PC-3 (cell line): ENCODE data around the gene TMEM208. TPM values are rescaled to one million over a fixed set of nuclear protein-coding genes. Genes with fewer than 3 reads are reported as not detected.

ENCODE experiments used
- ATAC-seq: fragments of 200-7000 bp; cut with Tn5 transposase; 2 replicates; pipeline ENCODE4 v1.9.1; 2020; ENCODE audit warnings: mild to moderate bottlenecking, moderate library complexity
- BruUV-seq: library from RNA; stranded (reverse); fragments of 400-500 nt; replicated peaks from 2 replicates; lab custom pipeline; 2021; lab: Mats Ljungman, UMichigan
- CTCF ChIA-PET: fragments of 300-600 bp; sonication (Branson Sonifier 250); formaldehyde crosslinking; loops from one replicate; lab custom pipeline; 2022; ENCODE audit warnings: antibody characterized with exemption; lab: Charles Lee
- POLR2A ChIA-PET: fragments of 300-600 bp; sonication (Branson Sonifier 250); formaldehyde crosslinking; loops from one replicate; lab custom pipeline; 2022; ENCODE audit warnings: antibody characterized with exemption; ENCODE audit not compliant: unreplicated experiment; lab: Charles Lee
- DNase-seq: peaks from one replicate; pipeline ENCODE4 v3.0.0-alpha.2; 2015
- H2AFZ ChIP-seq: fragments of 300-600 bp; sonication (generic); 2 replicates; pipeline ENCODE4 v1.6.0; 2016; ENCODE audit warnings: antibody characterized with exemption, low read length
- H3F3A ChIP-seq: fragments of 300-600 bp; sonication (generic); one replicate; pipeline ENCODE4 v1.6.0; 2017; ENCODE audit warnings: antibody characterized with exemption, low read length, control low read depth, mild to moderate bottlenecking; ENCODE audit not compliant: unreplicated experiment
- H3K27ac ChIP-seq: fragments of 300-600 bp; sonication (generic); 2 replicates; pipeline ENCODE4 v1.5.1; 2016; ENCODE audit warnings: mild to moderate bottlenecking, low read length
- H3K27me3 ChIP-seq: fragments of 300-600 bp; sonication (generic); 2 replicates; pipeline ENCODE4 v1.6.1; 2016; ENCODE audit warnings: low read length, mixed read lengths
- H3K36me3 ChIP-seq: fragments of 300-600 bp; sonication (generic); 2 replicates; pipeline ENCODE4 v1.6.1; 2016; ENCODE audit warnings: low read depth, mixed run types, low read length, mixed read lengths
- H3K4me1 ChIP-seq: fragments of 300-600 bp; sonication (generic); 2 replicates; pipeline ENCODE4 v1.5.1; 2016; ENCODE audit warnings: low read length; ENCODE audit not compliant: insufficient read depth
- H3K4me2 ChIP-seq: fragments of 300-600 bp; sonication (generic); 2 replicates; pipeline ENCODE4 v1.6.0; 2016; ENCODE audit warnings: low read length
- H3K4me3 ChIP-seq: fragments of 300-600 bp; sonication (generic); 2 replicates; pipeline ENCODE4 v1.5.1; 2016; ENCODE audit warnings: mild to moderate bottlenecking, low read length, mixed read lengths
- H3K79me2 ChIP-seq: fragments of 300-600 bp; sonication (generic); 2 replicates; pipeline ENCODE4 v1.6.1; 2017; ENCODE audit warnings: low read length, mixed read lengths
- H3K9ac ChIP-seq: fragments of 300-600 bp; sonication (generic); 2 replicates; pipeline ENCODE4 v1.6.0; 2016; ENCODE audit warnings: mild to moderate bottlenecking, low read length
- H3K9me2 ChIP-seq: fragments of 300-600 bp; sonication (generic); replicated peaks from 2 replicates; pipeline ENCODE4 v1.6.1; 2016; ENCODE audit warnings: mixed run types, low read length, mixed read lengths
- H3K9me3 ChIP-seq: fragments of 300-600 bp; sonication (generic); 2 replicates; pipeline ENCODE4 v1.6.1; 2016; ENCODE audit warnings: low read length, mixed read lengths
- H4K20me1 ChIP-seq: fragments of 300-600 bp; sonication (generic); 2 replicates; pipeline ENCODE4 v1.6.1; 2016; ENCODE audit warnings: low read length, mixed read lengths
- EZH2 ChIP-seq: fragments of 300-600 bp; sonication (generic); IDR thresholded peaks from one replicate; pipeline ENCODE4 v1.6.1; 2017; ENCODE audit warnings: antibody characterized with exemption, mild to moderate bottlenecking, low read length; ENCODE audit not compliant: unreplicated experiment
- EZH2phosphoT487 ChIP-seq: fragments of 300-600 bp; sonication (generic); IDR thresholded peaks from 2 replicates; pipeline ENCODE4 v1.6.1; 2018; ENCODE audit warnings: mild to moderate bottlenecking, antibody characterized with exemption, low read length, borderline replicate concordance
- intact Hi-C: fragments of 100-400 bp; cut with micrococcal nuclease; formaldehyde crosslinking; loops from 2 replicates; pipeline ENCODE4 v1.9.0; 2023
- total RNA-seq: library from RNA; depleted of rRNA; stranded (reverse); fragments of >200 nt; gene quantifications from 2 replicates; pipeline ENCODE4 v1.2.3, GENCODE V29; 2014
- TF ChIP-seq, protein P1 (sequence below): fragments of 300-600 bp; sonication (generic); conservative IDR thresholded peaks from 2 replicates; pipeline ENCODE4 v1.5.1; 2017; ENCODE audit warnings: antibody characterized with exemption, low read depth, mild to moderate bottlenecking, low read length

TMEM208 gene
- total RNA-seq, 1 experiment from 2014 or later = 35.4 TPM

DNA sequence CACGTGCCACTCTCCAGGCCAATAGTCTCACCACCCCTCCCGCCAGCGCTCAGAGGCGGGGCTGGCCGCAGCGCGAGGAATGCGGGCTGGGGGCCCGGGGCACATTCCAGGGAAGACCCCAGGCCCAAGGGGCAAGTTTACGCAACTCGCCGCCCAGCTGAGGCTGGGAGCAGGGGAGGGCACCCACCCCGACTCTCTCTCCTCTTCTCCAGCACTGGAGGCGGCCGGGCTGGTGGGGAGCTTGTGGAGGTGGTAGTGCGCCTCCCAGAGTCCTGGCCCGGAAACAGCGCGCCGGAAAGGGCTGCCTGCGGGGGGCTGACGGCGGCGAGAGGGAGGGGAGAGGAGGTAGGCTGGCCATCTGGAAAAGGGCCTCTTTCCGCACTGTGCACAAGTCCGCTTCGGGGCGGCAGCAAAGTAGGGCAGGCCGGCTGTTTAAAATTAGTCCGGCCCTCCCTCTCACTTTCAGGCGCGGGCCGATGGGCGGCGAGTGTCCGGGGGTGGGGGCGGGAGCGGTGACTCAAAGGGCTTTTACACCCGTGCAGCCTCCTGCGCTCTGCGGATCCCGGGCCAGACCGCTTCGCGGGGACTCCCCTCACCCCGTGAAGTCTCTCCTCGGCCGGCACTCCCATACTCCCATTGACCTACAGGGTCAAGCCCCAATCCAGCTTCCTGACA, 19.3 kb downstream of the TMEM208 start:
- no TSS peak for BruUV-seq
- H3K27me3 ChIP-seq = no peaks in the 10 kb centered on the region
- H3K27ac ChIP-seq = peak overlapping the region; percentile 88
- intact Hi-C loops = loop anchor here (10.0 kb wide), 1 partner anchor 51 kb away; the partner anchor contains the start of genes E2F4, ELMO3 and EXOC3L1
- H2AFZ ChIP-seq = peak overlapping the region; percentile 64
- H3K79me2 ChIP-seq = peaks cover 48% of the 10 kb centered on the region
- DNase-seq (peak; percentile 55), ATAC-seq (peak; percentile 11)
- H4K20me1 ChIP-seq = no peaks in the 10 kb centered on the region
- no peaks in the 10 kb centered on the region for H3K9me2 ChIP-seq
- TF ChIP-seq, protein P1, sequence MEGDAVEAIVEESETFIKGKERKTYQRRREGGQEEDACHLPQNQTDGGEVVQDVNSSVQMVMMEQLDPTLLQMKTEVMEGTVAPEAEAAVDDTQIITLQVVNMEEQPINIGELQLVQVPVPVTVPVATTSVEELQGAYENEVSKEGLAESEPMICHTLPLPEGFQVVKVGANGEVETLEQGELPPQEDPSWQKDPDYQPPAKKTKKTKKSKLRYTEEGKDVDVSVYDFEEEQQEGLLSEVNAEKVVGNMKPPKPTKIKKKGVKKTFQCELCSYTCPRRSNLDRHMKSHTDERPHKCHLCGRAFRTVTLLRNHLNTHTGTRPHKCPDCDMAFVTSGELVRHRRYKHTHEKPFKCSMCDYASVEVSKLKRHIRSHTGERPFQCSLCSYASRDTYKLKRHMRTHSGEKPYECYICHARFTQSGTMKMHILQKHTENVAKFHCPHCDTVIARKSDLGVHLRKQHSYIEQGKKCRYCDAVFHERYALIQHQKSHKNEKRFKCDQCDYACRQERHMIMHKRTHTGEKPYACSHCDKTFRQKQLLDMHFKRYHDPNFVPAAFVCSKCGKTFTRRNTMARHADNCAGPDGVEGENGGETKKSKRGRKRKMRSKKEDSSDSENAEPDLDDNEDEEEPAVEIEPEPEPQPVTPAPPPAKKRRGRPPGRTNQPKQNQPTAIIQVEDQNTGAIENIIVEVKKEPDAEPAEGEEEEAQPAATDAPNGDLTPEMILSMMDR = peak; percentile 43
- TF ChIP-seq EZH2phosphoT487 = no peak
- peak overlapping the region; percentile 89 for H3K4me3 ChIP-seq
- ChIA-PET POLR2A (interaction anchor here (0.6 kb wide), 3 partner anchors 57 to 478 kb away, joined by 3 to 8 read pairs (median 4); no protein-coding TSS in a partner anchor), CTCF (interaction anchor here (1.1 to 1.4 kb wide), 3 partner anchors 31 to 153 kb away, joined by 3 to 5 read pairs (median 4); no protein-coding TSS in a partner anchor)
- peaks cover 15% of the 10 kb centered on the region for H3F3A ChIP-seq
- peaks cover 60% of the 10 kb centered on the region for H3K4me1 ChIP-seq
- H3K36me3 ChIP-seq = no peaks in the 10 kb centered on the region
- H3K4me2 ChIP-seq = peak overlapping the region; percentile 95
- H3K9me3 ChIP-seq = no peaks in the 10 kb centered on the region
- H3K9ac ChIP-seq = peak overlapping the region; percentile 60

DNA sequence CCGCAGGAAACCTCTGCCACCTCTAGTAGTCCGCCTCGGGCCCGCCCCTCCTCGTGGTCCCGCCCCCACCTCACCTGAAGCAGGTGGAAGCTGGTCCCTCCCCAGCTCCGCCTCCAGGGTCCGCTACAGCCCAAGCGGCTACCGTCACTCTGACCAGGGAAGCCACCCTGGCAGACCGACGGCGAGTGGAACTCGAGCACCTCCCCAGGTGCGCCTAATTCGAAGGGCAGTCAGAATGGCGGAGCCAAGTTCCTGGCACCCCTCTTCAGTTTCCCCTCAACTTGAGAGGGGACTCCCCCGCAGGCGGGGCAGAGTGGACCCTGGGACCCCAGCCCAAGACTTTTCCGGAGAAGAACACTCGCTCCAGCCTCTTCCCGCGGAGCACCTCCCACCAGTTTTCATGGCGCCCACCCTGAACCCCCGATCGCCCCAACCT, 19.8 kb downstream of the TMEM208 start:
- Histone ChIP-seq H3K79me2 (peaks cover 48% of the 10 kb centered on the region), H3K9me3 (no peaks in the 10 kb centered on the region), H3K27me3 (no peaks in the 10 kb centered on the region), H3K36me3 (no peaks in the 10 kb centered on the region), H2AFZ (peak overlapping the region; percentile 70), H3K4me2 (peak overlapping the region; percentile 95), H3K4me3 (peak overlapping the region; percentile 89), H4K20me1 (no peaks in the 10 kb centered on the region), H3K9ac (peak overlapping the region; percentile 72), H3K27ac (peak overlapping the region; percentile 16), H3F3A (peaks cover 10% of the 10 kb centered on the region), H3K9me2 (no peaks in the 10 kb centered on the region), H3K4me1 (peaks cover 54% of the 10 kb centered on the region)
- CTCF ChIA-PET = interaction anchor here (0.6 to 1.7 kb wide), 7 partner anchors 14 to 226 kb away, joined by 3 to 21 read pairs (median 5); no protein-coding TSS in a partner anchor
- DNase-seq (peak; percentile 83), ATAC-seq (peak; percentile 40)
- intact Hi-C loops = loop anchor here (10.0 kb wide), 1 partner anchor 52 kb away; the partner anchor contains the start of genes E2F4, ELMO3 and EXOC3L1
- BruUV-seq = TSS peak; percentile 25
- POLR2A ChIA-PET = interaction anchor here (0.6 to 0.7 kb wide), 4 partner anchors 64 to 479 kb away, joined by 3 to 8 read pairs (median 4); no protein-coding TSS in a partner anchor
- TF ChIP-seq EZH2 (no peak), EZH2phosphoT487 (no peak)
- TF ChIP-seq, protein P1 = no peak
